MM.1S (cell line): ENCODE data around the gene OR9Q1.

Source experiments
- DNase-seq: peaks from one replicate; pipeline ENCODE4 v3.0.0-alpha.2; 2015
- H2AFZ ChIP-seq: fragments of 300-600 bp; sonication (generic); 2 replicates; pipeline ENCODE4 v1.6.0; 2016; ENCODE audit warnings: antibody characterized with exemption, low read length
- H3F3A ChIP-seq: fragments of 300-600 bp; sonication (generic); 2 replicates; pipeline ENCODE4 v1.6.1; 2016; ENCODE audit warnings: mild to moderate bottlenecking, antibody characterized with exemption, low read length, moderate library complexity, mixed read lengths; ENCODE audit not compliant: insufficient read depth
- H3K27ac ChIP-seq: fragments of 300-600 bp; sonication (generic); 2 replicates; pipeline ENCODE4 v1.5.1; 2016; ENCODE audit warnings: mild to moderate bottlenecking, low read length
- H3K27me3 ChIP-seq: fragments of 300-600 bp; sonication (generic); replicated peaks from 2 replicates; pipeline ENCODE4 v1.6.0; 2016; ENCODE audit warnings: low read length; ENCODE audit not compliant: insufficient read depth
- H3K36me3 ChIP-seq: fragments of 300-600 bp; sonication (generic); replicated peaks from 2 replicates; pipeline ENCODE4 v1.6.1; 2016; ENCODE audit warnings: mild to moderate bottlenecking, low read length, mixed read lengths; ENCODE audit not compliant: insufficient read depth
- H3K4me1 ChIP-seq: fragments of 300-600 bp; sonication (generic); 2 replicates; pipeline ENCODE4 v1.6.1; 2016; ENCODE audit warnings: low read length, mixed read lengths
- H3K4me2 ChIP-seq: fragments of 300-600 bp; sonication (generic); 2 replicates; pipeline ENCODE4 v1.6.0; 2016; ENCODE audit warnings: low read depth, low read length
- H3K4me3 ChIP-seq: fragments of 300-600 bp; sonication (generic); 2 replicates; pipeline ENCODE4 v1.5.1; 2016; ENCODE audit warnings: low read length, mixed read lengths
- H3K79me2 ChIP-seq: fragments of 300-600 bp; sonication (generic); 2 replicates; pipeline ENCODE4 v1.6.1; 2016; ENCODE audit warnings: mixed run types, low read length, mixed read lengths
- H3K9ac ChIP-seq: fragments of 300-600 bp; sonication (generic); 2 replicates; pipeline ENCODE4 v1.6.1; 2016; ENCODE audit warnings: low read length, mixed read lengths
- H3K9me2 ChIP-seq: fragments of 300-600 bp; sonication (generic); replicated peaks from 2 replicates; pipeline ENCODE4 v1.6.1; 2016; ENCODE audit warnings: mild to moderate bottlenecking, low read length, mixed read lengths; ENCODE audit not compliant: insufficient read depth
- H3K9me3 ChIP-seq: fragments of 300-600 bp; sonication (generic); replicated peaks from 2 replicates; pipeline ENCODE4 v1.6.1; 2016; ENCODE audit warnings: mild to moderate bottlenecking, low read length, mixed read lengths; ENCODE audit not compliant: insufficient read depth
- H4K20me1 ChIP-seq: fragments of 300-600 bp; sonication (generic); 2 replicates; pipeline ENCODE4 v1.6.1; 2016; ENCODE audit warnings: mild to moderate bottlenecking, low read length, moderate library complexity, mixed read lengths; ENCODE audit not compliant: insufficient read depth
- CTCF ChIP-seq: fragments of 300-600 bp; sonication (generic); IDR thresholded peaks from 2 replicates; pipeline ENCODE4 v1.5.1; 2016; ENCODE audit warnings: antibody characterized with exemption, low read length, mixed read lengths
- EZH2 ChIP-seq: fragments of 300-600 bp; sonication (generic); optimal IDR thresholded peaks from 2 replicates; pipeline ENCODE3; 2017; ENCODE audit warnings: low read depth, mild to moderate bottlenecking, antibody characterized with exemption, low read length, mixed read lengths
- EZH2phosphoT487 ChIP-seq: fragments of 300-600 bp; sonication (generic); IDR thresholded peaks from 2 replicates; pipeline ENCODE4 v1.6.1; 2018; ENCODE audit warnings: antibody characterized with exemption, low read length

Gene OR9Q1

GRCh38 chr11:58192229-58192628 lies 168.5 kb downstream of the OR9Q1 start:
- TF ChIP-seq EZH2phosphoT487 = no peak
- no peak for TF ChIP-seq EZH2
- TF ChIP-seq CTCF = no peak
- no peaks in the 10 kb centered on the region for H3K36me3 ChIP-seq
- no peak overlapping the region for H3K4me2 ChIP-seq
- H3K4me3 ChIP-seq = no peak overlapping the region
- no peak for DNase-seq
- H2AFZ ChIP-seq = no peak overlapping the region
- no peak overlapping the region for H3K9ac ChIP-seq
- H3K9me3 ChIP-seq = no peaks in the 10 kb centered on the region
- no peaks in the 10 kb centered on the region for H4K20me1 ChIP-seq
- no peak overlapping the region for H3K27ac ChIP-seq
- no peaks in the 10 kb centered on the region for H3K9me2 ChIP-seq
- no peaks in the 10 kb centered on the region for H3F3A ChIP-seq
- no peaks in the 10 kb centered on the region for H3K27me3 ChIP-seq
- no peaks in the 10 kb centered on the region for H3K79me2 ChIP-seq
- H3K4me1 ChIP-seq = no peaks in the 10 kb centered on the region

GRCh38 chr11:58193391-58193790 lies 169.7 kb downstream of the OR9Q1 start:
- no peaks in the 10 kb centered on the region for H3K36me3 ChIP-seq
- no peak overlapping the region for H3K9ac ChIP-seq
- H3K27ac ChIP-seq = no peak overlapping the region

GRCh38 chr11:58195939-58196338 lies 172.3 kb downstream of the OR9Q1 start:
- Histone ChIP-seq H3K4me3 (no peak overlapping the region), H3K9me2 (no peaks in the 10 kb centered on the region), H3K9ac (no peak overlapping the region), H3K27ac (no peak overlapping the region), H3K4me1 (no peaks in the 10 kb centered on the region), H3K36me3 (no peaks in the 10 kb centered on the region), H3K4me2 (no peak overlapping the region), H2AFZ (no peak overlapping the region), H3K9me3 (no peaks in the 10 kb centered on the region), H3K27me3 (no peaks in the 10 kb centered on the region), H3K79me2 (no peaks in the 10 kb centered on the region), H4K20me1 (no peaks in the 10 kb centered on the region), H3F3A (no peaks in the 10 kb centered on the region)
- no peak for DNase-seq
- no peak for TF ChIP-seq CTCF
- no peak for TF ChIP-seq EZH2phosphoT487
- no peak for TF ChIP-seq EZH2

More at GRCh38 chr11:58193391-58193790, 169.7 kb downstream of the OR9Q1 start:
- H3K9me3 ChIP-seq = no peaks in the 10 kb centered on the region
- H3K4me1 ChIP-seq = no peaks in the 10 kb centered on the region
- H3F3A ChIP-seq = no peaks in the 10 kb centered on the region
- H3K79me2 ChIP-seq = no peaks in the 10 kb centered on the region
- no peak overlapping the region for H3K4me2 ChIP-seq
- H3K4me3 ChIP-seq = no peak overlapping the region
- no peaks in the 10 kb centered on the region for H4K20me1 ChIP-seq
- DNase-seq = no peak
- H3K9me2 ChIP-seq = no peaks in the 10 kb centered on the region
- TF ChIP-seq CTCF = no peak
- no peak for TF ChIP-seq EZH2
- TF ChIP-seq EZH2phosphoT487 = no peak
- H2AFZ ChIP-seq = no peak overlapping the region
- no peaks in the 10 kb centered on the region for H3K27me3 ChIP-seq
